ENCODE measurements around the gene NDUFA9. TPM values are rescaled to one million over a fixed set of nuclear protein-coding genes. Genes with fewer than 3 reads are reported as not detected.

Gene NDUFA9
- total and polyA plus RNA-seq, 3 experiments from 2014 or later: 135 to 143 (median 143) TPM

DNA sequence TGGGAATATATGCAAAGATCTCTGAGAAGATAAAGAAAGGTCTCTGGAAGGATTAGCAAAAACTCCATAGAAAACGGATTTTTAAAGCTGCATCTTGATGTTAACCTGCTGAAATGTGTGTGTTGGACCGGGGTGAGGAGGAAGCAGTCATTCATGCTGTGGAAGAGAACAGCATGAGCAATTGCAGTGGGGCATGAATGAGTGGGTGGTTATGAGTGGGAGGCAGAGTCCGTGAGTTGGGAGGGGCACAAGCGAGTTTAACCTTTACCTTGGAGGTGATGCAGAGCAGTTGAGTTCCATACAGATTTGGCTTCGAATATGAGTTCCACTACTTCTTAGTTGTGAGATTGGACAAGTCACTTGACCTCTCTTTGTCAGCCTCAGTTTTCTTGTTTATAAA lies 41.8 kb downstream of the NDUFA9 start:
- H3K4me3 Mint-ChIP-seq: no peak overlapping the region
- POLR2A ChIA-PET: no interaction called here

More for the DNA sequence above, 41.8 kb downstream of the NDUFA9 start:
- H3K27ac ChIP-seq (ENCODE audit: low read depth, low read length): no peak overlapping the region
- DNase-seq: no peak
- no peaks in the 10 kb centered on the region for H3K4me1 ChIP-seq (ENCODE audit: insufficient read depth, low read length)
- no peaks in the 10 kb centered on the region for H3K27me3 Mint-ChIP-seq
- no peak overlapping the region for H3K4me3 ChIP-seq (ENCODE audit: low read length)
- CTCF ChIA-PET: no interaction called here
- H3K27ac Mint-ChIP-seq: peak overlapping the region in 1 of 8 donors; percentile 24
- no peaks in the 10 kb centered on the region for H3K9me3 Mint-ChIP-seq
- peaks cover 13 to 60% (median 22%) of the 10 kb centered on the region in 3 donors for H3K36me3 Mint-ChIP-seq
- no peaks in the 10 kb centered on the region for H3K4me1 Mint-ChIP-seq
- H3K9me3 ChIP-seq (ENCODE audit: low read length): no peaks in the 10 kb centered on the region
- H3K27me3 ChIP-seq (ENCODE audit: insufficient read depth, low read length, poor library complexity, severe bottlenecking): no peaks in the 10 kb centered on the region
- peaks cover 13% of the 10 kb centered on the region for H3K36me3 ChIP-seq (ENCODE audit: insufficient read depth, low read length)

Other genes starting within 250 kb of the NDUFA9 start
- not detected for gene FGF6, start 203.3 kb upstream of the NDUFA9 start, total RNA-seq
- gene FGF6, start 203.3 kb upstream of the NDUFA9 start, polyA plus RNA-seq: not detected
- 10 to 100 TPM; 28.4 to 29.5 TPM for gene RAD51AP1, start 110.2 kb upstream of the NDUFA9 start, total RNA-seq
- gene RAD51AP1, start 110.2 kb upstream of the NDUFA9 start, polyA plus RNA-seq: 1.6 TPM
- 10 to 100 TPM; 29.5 to 29.6 TPM for gene DYRK4, start 86.9 kb upstream of the NDUFA9 start, total RNA-seq
- 42.5 TPM for gene DYRK4, start 86.9 kb upstream of the NDUFA9 start, polyA plus RNA-seq
- gene AKAP3, start 63 bp upstream of the NDUFA9 start, total RNA-seq: 1 to 10 TPM; 2.0 to 2.8 TPM
- 1.6 TPM for gene AKAP3, start 63 bp upstream of the NDUFA9 start, polyA plus RNA-seq
- gene GALNT8, start 71.3 kb downstream of the NDUFA9 start, total RNA-seq: under 1 TPM; 0.20 to 0.22 TPM
- gene GALNT8, start 71.3 kb downstream of the NDUFA9 start, polyA plus RNA-seq: 3.2 TPM